Measurements from ENCODE around the gene SLX4IP.

DNA sequence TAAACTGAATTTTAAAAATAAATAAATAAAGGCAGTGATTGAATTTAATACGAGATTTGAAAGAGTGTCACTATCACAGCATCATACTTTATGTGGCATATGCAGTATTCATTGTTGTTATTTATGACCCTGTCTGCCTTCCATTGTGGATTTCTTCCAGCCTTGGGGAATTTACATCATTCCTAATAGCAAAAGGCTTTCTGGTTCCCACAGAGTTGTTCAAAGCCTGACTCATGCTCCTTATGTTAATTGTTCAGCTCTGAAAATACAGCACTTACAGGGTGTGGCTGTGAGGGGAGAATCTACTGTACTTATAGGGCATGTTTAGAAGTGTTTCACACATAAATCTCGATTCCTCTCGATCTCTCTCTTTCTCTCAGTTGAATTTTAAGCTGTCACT is 184.3 kb downstream of the SLX4IP start:
- TF ChIP-seq, protein P1, sequence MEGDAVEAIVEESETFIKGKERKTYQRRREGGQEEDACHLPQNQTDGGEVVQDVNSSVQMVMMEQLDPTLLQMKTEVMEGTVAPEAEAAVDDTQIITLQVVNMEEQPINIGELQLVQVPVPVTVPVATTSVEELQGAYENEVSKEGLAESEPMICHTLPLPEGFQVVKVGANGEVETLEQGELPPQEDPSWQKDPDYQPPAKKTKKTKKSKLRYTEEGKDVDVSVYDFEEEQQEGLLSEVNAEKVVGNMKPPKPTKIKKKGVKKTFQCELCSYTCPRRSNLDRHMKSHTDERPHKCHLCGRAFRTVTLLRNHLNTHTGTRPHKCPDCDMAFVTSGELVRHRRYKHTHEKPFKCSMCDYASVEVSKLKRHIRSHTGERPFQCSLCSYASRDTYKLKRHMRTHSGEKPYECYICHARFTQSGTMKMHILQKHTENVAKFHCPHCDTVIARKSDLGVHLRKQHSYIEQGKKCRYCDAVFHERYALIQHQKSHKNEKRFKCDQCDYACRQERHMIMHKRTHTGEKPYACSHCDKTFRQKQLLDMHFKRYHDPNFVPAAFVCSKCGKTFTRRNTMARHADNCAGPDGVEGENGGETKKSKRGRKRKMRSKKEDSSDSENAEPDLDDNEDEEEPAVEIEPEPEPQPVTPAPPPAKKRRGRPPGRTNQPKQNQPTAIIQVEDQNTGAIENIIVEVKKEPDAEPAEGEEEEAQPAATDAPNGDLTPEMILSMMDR (IDR thresholded peaks at IDR 0.05; ENCODE audit: insufficient read depth, low read length): no peak
- no peak for TF ChIP-seq GABPA (IDR thresholded peaks at IDR 0.05; ENCODE audit: low read depth)
